H1 (cell line): Measurements from ENCODE around the gene L3MBTL4. TPM values are rescaled to one million over a fixed set of nuclear protein-coding genes. Genes with fewer than 3 reads are reported as not detected.

Experiments
- CTCF ChIA-PET: fragments of 300-600 bp; sonication (Branson Sonifier 250); formaldehyde crosslinking; loops from one replicate; lab custom pipeline; 2021; ENCODE audit not compliant: partially characterized antibody; lab: Charles Lee
- POLR2A ChIA-PET: fragments of 300-600 bp; sonication (Branson Sonifier 250); formaldehyde crosslinking; loops from one replicate; lab custom pipeline; 2021; ENCODE audit warnings: inconsistent platforms; ENCODE audit not compliant: partially characterized antibody; lab: Charles Lee
- DNase-seq, 2 experiments: peaks; one replicate each; pipeline versions ENCODE4 v3.0.0 to v3.0.0-alpha.2; 2010 to 2022; ENCODE audit warnings: low spot score in 2 of 2, low read depth in 1 of 2, mixed read lengths in 1 of 2
- FAIRE-seq: peaks from 2 replicates; lab custom pipeline; 2011; peaks lifted over from hg19 to GRCh38; lab: Jason Lieb, UNC
- H2AFZ ChIP-seq: 2 replicates; pipeline ENCODE4 v1.8.1; 2012; ENCODE audit warnings: low read length, inconsistent platforms
- H2AK5ac ChIP-seq: 2 replicates; pipeline ENCODE4 v1.6.1; 2013; ENCODE audit warnings: low read depth, low read length
- H2BK120ac ChIP-seq: replicated peaks from 2 replicates; pipeline ENCODE3; 2013; ENCODE audit warnings: low read depth, low read length, inconsistent platforms
- H2BK12ac ChIP-seq: 2 replicates; pipeline ENCODE4 v1.6.1; 2013; ENCODE audit warnings: low read depth, low read length
- H2BK15ac ChIP-seq: 2 replicates; pipeline ENCODE4 v1.6.1; 2013; ENCODE audit warnings: low read length
- H2BK20ac ChIP-seq: 2 replicates; pipeline ENCODE4 v1.6.1; 2013; ENCODE audit warnings: low read length
- H2BK5ac ChIP-seq: 2 replicates; pipeline ENCODE4 v1.6.1; 2013; ENCODE audit warnings: low read depth, low read length
- H3K14ac ChIP-seq: 2 replicates; pipeline ENCODE4 v1.6.1; 2013; ENCODE audit warnings: inconsistent platforms; ENCODE audit not compliant: insufficient read length
- H3K18ac ChIP-seq: 2 replicates; pipeline ENCODE4 v1.6.1; 2013; ENCODE audit warnings: low read length; ENCODE audit errors: extremely low read depth
- H3K23ac ChIP-seq: 2 replicates; pipeline ENCODE4 v1.6.1; 2013; ENCODE audit warnings: inconsistent platforms; ENCODE audit not compliant: insufficient read length
- H3K23me2 ChIP-seq: 2 replicates; pipeline ENCODE4 v1.6.1; 2013; ENCODE audit warnings: low read depth, low read length
- H3K27ac ChIP-seq: 2 replicates; pipeline ENCODE4 v1.6.1; 2011; ENCODE audit warnings: low read depth, low read length, inconsistent platforms
- H3K27me3 ChIP-seq, 4 experiments: replicated peaks in 1 of 4; 1 replicate in 1 of 4; 2 replicates in 3 of 4; pipeline versions ENCODE4 v1.6.1 to v1.8.1; 2011 to 2013; ENCODE audit warnings: low read length in 3 of 4, mild to moderate bottlenecking in 3 of 4, inconsistent platforms in 2 of 4, mixed read lengths in 2 of 4, moderate library complexity in 1 of 4; ENCODE audit not compliant: control insufficient read depth in 3 of 4, insufficient read depth in 3 of 4; ENCODE audit errors: extremely low read depth in 1 of 4
- H3K36me3 ChIP-seq, 4 experiments: 2 replicates each; pipeline versions ENCODE4 v1.6.1 to v1.8.1; 2011 to 2013; ENCODE audit warnings: mild to moderate bottlenecking in 4 of 4, low read length in 3 of 4, moderate library complexity in 2 of 4, control low read depth in 1 of 4, inconsistent platforms in 1 of 4; ENCODE audit not compliant: insufficient read depth in 4 of 4, control insufficient read depth in 2 of 4
- H3K4ac ChIP-seq: replicated peaks from 2 replicates; pipeline ENCODE3; 2013; ENCODE audit warnings: low read length, low read depth, mixed read lengths, inconsistent platforms; ENCODE audit not compliant: insufficient read length
- H3K4me1 ChIP-seq, 4 experiments: replicated peaks in 1 of 4; 1 replicate in 1 of 4; 2 replicates in 3 of 4; pipeline versions ENCODE4 v1.6.1 to v1.8.1; 2011 to 2013; ENCODE audit warnings: low read length in 3 of 4, inconsistent platforms in 2 of 4, mixed read lengths in 1 of 4; ENCODE audit not compliant: insufficient read depth in 4 of 4, control insufficient read depth in 3 of 4
- H3K4me2 ChIP-seq, 2 experiments: 2 replicates each; pipeline versions ENCODE4 v1.6.1 to v1.8.1; 2011 to 2013; ENCODE audit warnings: low read depth in 2 of 2, low read length in 2 of 2, control low read depth in 1 of 2, inconsistent platforms in 1 of 2, mild to moderate bottlenecking in 1 of 2; ENCODE audit not compliant: insufficient read depth in 1 of 2
- H3K4me3 ChIP-seq, 4 experiments: fragments of 200-600, 300-600 bp in 1 of 4; sonication (generic), shearing (Covaris generic), sonication (Bioruptor Twin) in 1 of 4; 2 replicates each; pipeline versions ENCODE4 v1.5.1 to v1.8.1; 2011 to 2016; ENCODE audit warnings: low read length in 4 of 4, low read depth in 3 of 4, control low read depth in 2 of 4, inconsistent platforms in 2 of 4, mild to moderate bottlenecking in 2 of 4, mixed read lengths in 1 of 4, moderate library complexity in 1 of 4; ENCODE audit not compliant: insufficient read depth in 2 of 4; ENCODE audit errors: extremely low read depth in 1 of 4
- H3K56ac ChIP-seq: replicated peaks from 2 replicates; pipeline ENCODE3; 2013; ENCODE audit warnings: low read depth, mild to moderate bottlenecking, mixed read lengths, low read length, inconsistent platforms; ENCODE audit not compliant: insufficient read length
- H3K79me1 ChIP-seq: 2 replicates; pipeline ENCODE4 v1.6.1; 2013; ENCODE audit warnings: low read depth, low read length, control low read depth
- H3K79me2 ChIP-seq, 2 experiments: 2 replicates each; pipeline versions ENCODE4 v1.6.1 to v1.8.1; 2012 to 2013; ENCODE audit warnings: low read length in 2 of 2, mild to moderate bottlenecking in 2 of 2, inconsistent platforms in 1 of 2; ENCODE audit not compliant: insufficient read depth in 2 of 2, control insufficient read depth in 1 of 2
- H3K9ac ChIP-seq, 4 experiments: replicated peaks in 1 of 4; 1 replicate in 1 of 4; 2 replicates in 3 of 4; pipeline versions ENCODE4 v1.6.1 to v1.8.1; 2011 to 2013; ENCODE audit warnings: low read depth in 3 of 4, low read length in 3 of 4, control low read depth in 2 of 4, mild to moderate bottlenecking in 2 of 4, moderate library complexity in 2 of 4, inconsistent platforms in 1 of 4; ENCODE audit errors: extremely low read depth in 1 of 4
- H3K9me3 ChIP-seq, 2 experiments: 2 replicates each; pipeline versions ENCODE4 v1.6.1 to v1.8.1; 2012 to 2013; ENCODE audit warnings: mild to moderate bottlenecking in 2 of 2, moderate library complexity in 2 of 2, control low read depth in 1 of 2, inconsistent platforms in 1 of 2, low read depth in 1 of 2, low read length in 1 of 2, mixed read lengths in 1 of 2; ENCODE audit not compliant: insufficient read depth in 2 of 2
- H4K20me1 ChIP-seq, 2 experiments: replicated peaks in 1 of 2; 2 replicates each; pipeline versions ENCODE3 to v1.8.1; 2011 to 2013; ENCODE audit warnings: inconsistent platforms in 2 of 2, low read length in 2 of 2, mild to moderate bottlenecking in 1 of 2; ENCODE audit not compliant: insufficient read depth in 2 of 2, control insufficient read depth in 1 of 2
- H4K5ac ChIP-seq: 2 replicates; pipeline ENCODE4 v1.6.1; 2013; ENCODE audit warnings: low read length, low read depth, mixed read lengths, inconsistent platforms; ENCODE audit not compliant: insufficient read length
- H4K8ac ChIP-seq: 2 replicates; pipeline ENCODE4 v1.8.0; 2013; ENCODE audit warnings: mild to moderate bottlenecking, moderate library complexity, low read length, inconsistent platforms; ENCODE audit not compliant: insufficient read depth; ENCODE audit errors: extremely low read depth
- H4K91ac ChIP-seq: replicated peaks from 2 replicates; pipeline ENCODE3; 2013; ENCODE audit warnings: low read length, mixed read lengths, inconsistent platforms; ENCODE audit not compliant: insufficient read length
- BACH1 ChIP-seq: IDR thresholded peaks from 2 replicates; pipeline ENCODE4 v1.6.1; 2012; ENCODE audit warnings: low read length, improper control_type of control experiment
- BCL11A ChIP-seq, 2 experiments: IDR thresholded peaks; one replicate each; pipeline ENCODE4 v1.6.1; 2011; ENCODE audit warnings: low read depth in 2 of 2, low read length in 2 of 2, mild to moderate bottlenecking in 2 of 2
- CEBPB ChIP-seq: IDR thresholded peaks from 2 replicates; pipeline ENCODE4 v1.6.1; 2012; ENCODE audit warnings: low read depth, low read length
- CHD2 ChIP-seq: IDR thresholded peaks from 2 replicates; pipeline ENCODE4 v1.6.1; 2012; ENCODE audit warnings: low read length, improper control_type of control experiment
- CTBP2 ChIP-seq: IDR thresholded peaks from 2 replicates; pipeline ENCODE4 v1.7.0; 2011; ENCODE audit warnings: borderline replicate concordance, mild to moderate bottlenecking, moderate library complexity, mixed read lengths, low read length; ENCODE audit not compliant: insufficient read depth, insufficient read length
- EP300 ChIP-seq, 2 experiments: IDR thresholded peaks; 1 replicate in 1 of 2; 2 replicates in 1 of 2; pipeline ENCODE4 v1.6.1; 2011 to 2012; ENCODE audit warnings: low read depth in 2 of 2, low read length in 2 of 2, mild to moderate bottlenecking in 2 of 2, borderline replicate concordance in 1 of 2, inconsistent platforms in 1 of 2, moderate library complexity in 1 of 2
- HDAC2 ChIP-seq, 2 experiments: fragments of 300-600 bp in 1 of 2; sonication (generic) in 1 of 2; IDR thresholded peaks; 2 replicates each; pipeline ENCODE4 v1.6.1; 2011 to 2012; ENCODE audit warnings: low read depth in 2 of 2, low read length in 2 of 2, mild to moderate bottlenecking in 2 of 2, moderate library complexity in 2 of 2, borderline replicate concordance in 1 of 2, inconsistent platforms in 1 of 2
- HDAC6 ChIP-seq: IDR thresholded peaks from one replicate; pipeline ENCODE4 v1.7.1; 2012; ENCODE audit warnings: low read depth, mild to moderate bottlenecking, inconsistent platforms, low read length, moderate library complexity
- MAFK ChIP-seq: IDR thresholded peaks from 2 replicates; pipeline ENCODE4 v1.6.1; 2012; ENCODE audit warnings: low read depth, mild to moderate bottlenecking, improper control_type of control experiment, low read length
- NANOG ChIP-seq: IDR thresholded peaks from 2 replicates; pipeline ENCODE4 v1.6.1; 2011; ENCODE audit warnings: low read length, low read depth, mild to moderate bottlenecking, inconsistent platforms; ENCODE audit not compliant: insufficient read depth, poor library complexity, severe bottlenecking
- SIX5 ChIP-seq: IDR thresholded peaks from 2 replicates; pipeline ENCODE4 v1.6.1; 2011; ENCODE audit warnings: mild to moderate bottlenecking, low read depth, low read length
- USF2 ChIP-seq: IDR thresholded peaks from 2 replicates; pipeline ENCODE4 v1.6.1; 2011; ENCODE audit warnings: low read length, improper control_type of control experiment
- ZNF274 ChIP-seq: IDR thresholded peaks from 2 replicates; pipeline ENCODE4 v1.7.0; 2012; ENCODE audit warnings: low read length, borderline replicate concordance; ENCODE audit errors: extremely low read depth
- WGBS, 2 experiments: shearing (Covaris generic) in 1 of 2; methylation state at CpG; one replicate each; pipeline versions ENCODE4 v1.1.6 to v1.1.7; 2013 to 2015; ENCODE audit warnings: low lambda C conversion rate in 2 of 2, mixed read lengths in 2 of 2, inconsistent platforms in 1 of 2, low coverage in 1 of 2, missing lambda C conversion rate in 1 of 2; ENCODE audit not compliant: insufficient replicate concordance in 2 of 2, insufficient coverage in 1 of 2, insufficient read length in 1 of 2; ENCODE audit errors: extremely low coverage in 1 of 2, missing lambda C conversion rate in 1 of 2; 5-methylcytosine and 5-hydroxymethylcytosine counted together
- polyA plus RNA-seq, 7 experiments: library from polyadenylated mRNA; depleted of rRNA in 3 of 7; stranded (reverse) in 5 of 7; unstranded in 2 of 7; fragments of >200 nt in 5 of 7; fragments of 200-250 nt in 2 of 7; gene quantifications; 1 replicate in 5 of 7; 2 replicates in 1 of 7; 4 replicates in 1 of 7; pipeline versions ENCODE4 v1.2.1 to v1.2.3, GENCODE V29; 2011 to 2013; ENCODE audit warnings: missing spikeins in 2 of 7, mixed read lengths in 2 of 7
- total RNA-seq: library from RNA; stranded (reverse); fragmentation: NEBNext Ultra II Directional; extraction: Animal tissue kit (Norgen Biotek cat#: 25700); gene quantifications from 2 replicates; pipeline ENCODE4 v1.2.1, GENCODE V29; 2021

The L3MBTL4 gene
- total and polyA plus RNA-seq, 2 of the 8 experiments (the other 6 are each of a cell fraction or from before 2014, with no cell fraction given) = 1.0 to 2.1 TPM

- 81% methylated on average over 1 of the region's 1 CpG; no CpG with 5 or more reads in 1 of the 2 experiments for WGBS, 2 experiments
- TF ChIP-seq CHD2 (no peak), MAFK (no peak), HDAC6 (no peak), BCL11A (IDR thresholded peaks at IDR 0.05; ENCODE audit: low read depth in 2 of 2, low read length in 2 of 2) (no peak), CTBP2 (no peak), EP300 (IDR thresholded peaks at IDR 0.05; ENCODE audit: borderline replicate concordance in 1 of 2, low read depth in 2 of 2, low read length in 2 of 2) (no peak), NANOG (no peak), SIX5 (no peak), ZNF274 (no peak), HDAC2 (IDR thresholded peaks at IDR 0.05; ENCODE audit: borderline replicate concordance in 1 of 2, low read depth in 2 of 2, low read length in 2 of 2) (no peak), BACH1 (no peak), CEBPB (no peak), USF2 (no peak)
These were observed 370.4 kb downstream of the L3MBTL4 start for GRCh38 chr18:6044319-6044718.

More at GRCh38 chr18:6044319-6044718, 370.4 kb downstream of the L3MBTL4 start:
- no peaks in the 10 kb centered on the region for H3K4me1 ChIP-seq
- H2AFZ ChIP-seq = no peak overlapping the region
- DNase-seq (no peak), FAIRE-seq (no peak)
- H2BK120ac ChIP-seq = no peak overlapping the region
- H3K36me3 ChIP-seq = no peaks in the 10 kb centered on the region
- no peak overlapping the region for H3K56ac ChIP-seq
- H3K14ac ChIP-seq = no peak overlapping the region
- no peak overlapping the region for H2BK15ac ChIP-seq
- H3K4ac ChIP-seq = no peak overlapping the region
- no peak overlapping the region for H2BK12ac ChIP-seq
- no peaks in the 10 kb centered on the region for H3K79me1 ChIP-seq
- no peak overlapping the region for H3K4me2 ChIP-seq
- H3K27me3 ChIP-seq = no peaks in the 10 kb centered on the region
- no peak overlapping the region for H2BK5ac ChIP-seq
- ChIA-PET CTCF (interaction anchor here (0.9 to 1.5 kb wide), 5 partner anchors 8 to 175 kb away, joined by 3 to 5 read pairs (median 3); no protein-coding TSS in a partner anchor), POLR2A (no interaction called here)
- H3K18ac ChIP-seq = no peak overlapping the region
- H4K91ac ChIP-seq = no peak overlapping the region
- no peaks in the 10 kb centered on the region for H3K9me3 ChIP-seq
- no peak overlapping the region for H3K27ac ChIP-seq
- no peak overlapping the region for H4K5ac ChIP-seq
- H3K4me3 ChIP-seq = no peak overlapping the region
- H2BK20ac ChIP-seq = no peak overlapping the region
- H3K9ac ChIP-seq = no peak overlapping the region
- no peaks in the 10 kb centered on the region for H4K20me1 ChIP-seq
- H3K79me2 ChIP-seq = no peaks in the 10 kb centered on the region
- H3K23me2 ChIP-seq = no peaks in the 10 kb centered on the region
- no peak overlapping the region for H4K8ac ChIP-seq
- no peak overlapping the region for H3K23ac ChIP-seq
- no peak overlapping the region for H2AK5ac ChIP-seq
